Astrocyte (in vitro differentiated cells and primary cell): ENCODE data around the gene FLRT2. TPM values are rescaled to one million over a fixed set of nuclear protein-coding genes. Genes with fewer than 3 reads are reported as not detected.

ENCODE experiments used
- DNase-seq: peaks from one replicate; pipeline ENCODE4 v3.0.0-alpha.2; 2010; ENCODE audit warnings: low read depth
- FAIRE-seq: peaks from 2 replicates; lab custom pipeline; 2011; peaks lifted over from hg19 to GRCh38; lab: Jason Lieb, UNC
- H2AFZ ChIP-seq: 2 replicates; pipeline ENCODE4 v1.6.0; 2012; ENCODE audit warnings: low read depth, low read length, inconsistent platforms
- H3K27ac ChIP-seq: 2 replicates; pipeline ENCODE4 v1.5.1; 2011; ENCODE audit warnings: low read depth, low read length, inconsistent platforms
- H3K27me3 ChIP-seq: 2 replicates; pipeline ENCODE4 v1.6.0; 2011; ENCODE audit warnings: low read length, inconsistent platforms; ENCODE audit not compliant: insufficient read depth
- H3K36me3 ChIP-seq: 2 replicates; pipeline ENCODE4 v1.5.1; 2011; ENCODE audit warnings: low read length, inconsistent platforms; ENCODE audit not compliant: insufficient read depth
- H3K4me1 ChIP-seq: 2 replicates; pipeline ENCODE4 v1.5.1; 2011; ENCODE audit warnings: low read length, inconsistent platforms; ENCODE audit not compliant: insufficient read depth
- H3K4me2 ChIP-seq: 2 replicates; pipeline ENCODE4 v1.6.0; 2012; ENCODE audit warnings: low read length, inconsistent platforms
- H3K4me3 ChIP-seq: 2 replicates; pipeline ENCODE4 v1.5.1; 2011; ENCODE audit warnings: low read depth, mild to moderate bottlenecking, low read length, inconsistent platforms; ENCODE audit not compliant: insufficient read depth
- H3K79me2 ChIP-seq: 2 replicates; pipeline ENCODE4 v1.6.0; 2012; ENCODE audit warnings: mild to moderate bottlenecking, low read length, inconsistent platforms; ENCODE audit not compliant: insufficient read depth
- H3K9ac ChIP-seq: 2 replicates; pipeline ENCODE4 v1.6.0; 2012; ENCODE audit warnings: mild to moderate bottlenecking, low read length, inconsistent platforms
- H3K9me3 ChIP-seq: 2 replicates; pipeline ENCODE4 v1.5.1; 2012; ENCODE audit warnings: low read depth, mild to moderate bottlenecking, low read length, inconsistent platforms; ENCODE audit not compliant: insufficient read depth
- H4K20me1 ChIP-seq: 2 replicates; pipeline ENCODE4 v1.6.0; 2012; ENCODE audit warnings: low read length, inconsistent platforms; ENCODE audit not compliant: insufficient read depth
- H3K27ac Mint-ChIP-seq: one replicate; pipeline ENCODE4 v1.8.0; 2021; ENCODE audit warnings: mild to moderate bottlenecking, mixed read lengths; ENCODE audit not compliant: unreplicated experiment
- H3K27me3 Mint-ChIP-seq: one replicate; pipeline ENCODE4 v1.8.0; 2021; ENCODE audit warnings: low read depth, mixed read lengths; ENCODE audit not compliant: unreplicated experiment
- H3K36me3 Mint-ChIP-seq: one replicate; pipeline ENCODE4 v1.8.0; 2021; ENCODE audit warnings: low read depth, mixed read lengths; ENCODE audit not compliant: unreplicated experiment
- H3K4me1 Mint-ChIP-seq: one replicate; pipeline ENCODE4 v1.8.0; 2021; ENCODE audit warnings: low read depth, mixed read lengths; ENCODE audit not compliant: unreplicated experiment
- H3K4me3 Mint-ChIP-seq: one replicate; pipeline ENCODE4 v1.8.0; 2021; ENCODE audit warnings: mild to moderate bottlenecking, moderate library complexity, mixed read lengths; ENCODE audit not compliant: unreplicated experiment
- H3K9me3 Mint-ChIP-seq: one replicate; pipeline ENCODE4 v1.8.0; 2021; ENCODE audit warnings: mild to moderate bottlenecking, mixed read lengths; ENCODE audit not compliant: unreplicated experiment
- EZH2 ChIP-seq: IDR thresholded peaks from 2 replicates; pipeline ENCODE4 v1.6.1; 2012; ENCODE audit warnings: mild to moderate bottlenecking, low read length, inconsistent platforms; ENCODE audit not compliant: insufficient read depth
- total RNA-seq: library from RNA; stranded (reverse); gene quantifications from 2 replicates; pipeline ENCODE4 v1.2.1, GENCODE V29; 2021
- TF ChIP-seq, protein P1 (sequence below): IDR thresholded peaks from 2 replicates; pipeline ENCODE4 v1.5.1; 2011; ENCODE audit warnings: low read depth, mild to moderate bottlenecking, inconsistent platforms, low read length, moderate library complexity; ENCODE audit not compliant: insufficient read depth

Gene FLRT2
- total RNA-seq, 1 donor from 2014 or later, result 227 TPM

DNA sequence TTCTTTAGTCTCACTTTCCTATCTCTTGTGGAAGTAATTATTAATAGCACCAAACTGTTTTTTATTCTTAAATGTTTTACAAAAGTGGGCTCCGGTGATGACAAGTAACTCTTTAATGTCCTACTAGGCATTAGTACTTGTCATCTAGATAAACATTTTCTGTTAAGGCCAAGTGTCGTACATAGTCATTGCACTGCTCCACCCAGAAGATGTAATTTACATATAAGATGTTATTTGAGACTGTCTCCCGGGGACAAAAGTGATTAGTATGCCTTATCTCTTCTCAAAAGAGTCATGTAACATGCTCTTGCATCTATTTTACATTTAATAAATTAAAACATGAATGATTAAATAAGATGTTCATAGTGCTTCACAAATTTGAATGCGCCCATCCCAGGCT, 88.4 kb downstream of the FLRT2 start:
- no peak for DNase-seq
- Histone ChIP-seq H3K9me3 (no peaks in the 10 kb centered on the region), H3K9ac (no peak overlapping the region), H3K4me3 (no peak overlapping the region), H3K27ac (no peak overlapping the region), H3K4me1 (no peaks in the 10 kb centered on the region), H3K27me3 (no peaks in the 10 kb centered on the region), H3K4me2 (no peak overlapping the region), H3K79me2 (no peaks in the 10 kb centered on the region), H4K20me1 (no peaks in the 10 kb centered on the region), H3K36me3 (no peaks in the 10 kb centered on the region), H2AFZ (no peak overlapping the region)
- Mint-ChIP-seq H3K4me3 (no peak overlapping the region), H3K36me3 (peaks cover 16% of the 10 kb centered on the region), H3K27ac (no peak overlapping the region), H3K27me3 (no peaks in the 10 kb centered on the region), H3K9me3 (no peaks in the 10 kb centered on the region), H3K4me1 (peaks cover 13% of the 10 kb centered on the region)
- TF ChIP-seq EZH2, result no peak
- TF ChIP-seq, protein P1, sequence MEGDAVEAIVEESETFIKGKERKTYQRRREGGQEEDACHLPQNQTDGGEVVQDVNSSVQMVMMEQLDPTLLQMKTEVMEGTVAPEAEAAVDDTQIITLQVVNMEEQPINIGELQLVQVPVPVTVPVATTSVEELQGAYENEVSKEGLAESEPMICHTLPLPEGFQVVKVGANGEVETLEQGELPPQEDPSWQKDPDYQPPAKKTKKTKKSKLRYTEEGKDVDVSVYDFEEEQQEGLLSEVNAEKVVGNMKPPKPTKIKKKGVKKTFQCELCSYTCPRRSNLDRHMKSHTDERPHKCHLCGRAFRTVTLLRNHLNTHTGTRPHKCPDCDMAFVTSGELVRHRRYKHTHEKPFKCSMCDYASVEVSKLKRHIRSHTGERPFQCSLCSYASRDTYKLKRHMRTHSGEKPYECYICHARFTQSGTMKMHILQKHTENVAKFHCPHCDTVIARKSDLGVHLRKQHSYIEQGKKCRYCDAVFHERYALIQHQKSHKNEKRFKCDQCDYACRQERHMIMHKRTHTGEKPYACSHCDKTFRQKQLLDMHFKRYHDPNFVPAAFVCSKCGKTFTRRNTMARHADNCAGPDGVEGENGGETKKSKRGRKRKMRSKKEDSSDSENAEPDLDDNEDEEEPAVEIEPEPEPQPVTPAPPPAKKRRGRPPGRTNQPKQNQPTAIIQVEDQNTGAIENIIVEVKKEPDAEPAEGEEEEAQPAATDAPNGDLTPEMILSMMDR, result no peak
- no peak for FAIRE-seq

DNA sequence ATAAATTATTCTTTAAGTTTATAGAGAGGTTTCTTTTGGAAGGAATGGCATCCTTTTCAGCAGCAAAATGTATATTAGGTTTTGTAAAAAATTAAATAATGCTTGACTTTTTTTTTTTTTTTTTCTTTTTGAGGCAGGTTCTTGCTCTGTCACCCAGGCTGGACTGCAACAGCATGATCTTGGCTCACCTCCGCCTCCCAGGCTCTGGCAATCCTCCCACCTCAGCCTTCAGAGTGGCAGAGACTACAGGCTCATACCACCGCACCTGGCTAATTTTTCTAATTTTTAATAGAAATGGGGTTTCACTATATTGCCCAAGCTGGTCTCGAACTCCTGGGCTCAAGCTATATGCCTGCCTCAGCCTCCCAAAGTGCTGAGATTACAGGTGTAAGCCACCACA, 89.0 kb downstream of the FLRT2 start:
- no peaks in the 10 kb centered on the region for H3K4me1 ChIP-seq
- no peaks in the 10 kb centered on the region for H3K27me3 ChIP-seq
- H3K36me3 ChIP-seq, result no peaks in the 10 kb centered on the region
- Mint-ChIP-seq H3K4me3 (no peak overlapping the region), H3K9me3 (no peaks in the 10 kb centered on the region), H3K27me3 (no peaks in the 10 kb centered on the region), H3K4me1 (peaks cover 13% of the 10 kb centered on the region), H3K36me3 (peaks cover 19% of the 10 kb centered on the region), H3K27ac (no peak overlapping the region)
- no peak overlapping the region for H3K4me3 ChIP-seq
- H4K20me1 ChIP-seq, result no peaks in the 10 kb centered on the region
- no peak for DNase-seq
- no peak overlapping the region for H2AFZ ChIP-seq
- TF ChIP-seq, protein P1, result no peak
- TF ChIP-seq EZH2, result no peak
- no peak for FAIRE-seq
- no peak overlapping the region for H3K27ac ChIP-seq
- no peak overlapping the region for H3K9ac ChIP-seq
- no peak overlapping the region for H3K4me2 ChIP-seq
- no peaks in the 10 kb centered on the region for H3K79me2 ChIP-seq
- H3K9me3 ChIP-seq, result no peaks in the 10 kb centered on the region

DNA sequence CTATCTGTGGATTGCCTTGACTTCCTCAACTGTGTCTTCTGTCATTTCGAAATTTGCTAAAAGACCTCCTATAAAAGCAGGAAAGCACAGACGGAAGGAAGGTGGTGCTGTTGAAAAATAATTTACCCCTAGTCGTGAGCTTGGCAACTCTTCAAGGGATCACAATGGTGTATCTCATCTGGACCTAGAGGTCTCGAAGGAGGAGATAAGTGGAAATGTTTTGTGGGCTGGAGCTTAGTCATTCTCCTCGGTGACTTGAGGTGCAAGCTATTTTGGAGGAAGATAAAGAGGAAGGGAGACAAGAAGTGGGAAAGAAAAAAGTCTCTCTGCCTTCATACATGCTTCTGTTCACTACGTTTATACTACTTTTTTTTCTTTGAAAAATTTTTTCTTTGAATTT, 89.9 kb downstream of the FLRT2 start:
- H3K27me3 Mint-ChIP-seq, result no peaks in the 10 kb centered on the region
- no peaks in the 10 kb centered on the region for H3K9me3 Mint-ChIP-seq
- no peak overlapping the region for H3K27ac ChIP-seq
- H3K4me1 Mint-ChIP-seq, result peaks cover 13% of the 10 kb centered on the region
- H4K20me1 ChIP-seq, result no peaks in the 10 kb centered on the region
- DNase-seq (no peak), FAIRE-seq (no peak)
- H3K27me3 ChIP-seq, result no peaks in the 10 kb centered on the region
- H3K9me3 ChIP-seq, result no peaks in the 10 kb centered on the region
- TF ChIP-seq EZH2, result no peak
- TF ChIP-seq, protein P1, result no peak
- H3K9ac ChIP-seq, result no peak overlapping the region
- H3K4me3 Mint-ChIP-seq, result no peak overlapping the region
- no peak overlapping the region for H3K4me2 ChIP-seq
- H3K4me1 ChIP-seq, result no peaks in the 10 kb centered on the region
- H2AFZ ChIP-seq, result no peak overlapping the region
- H3K27ac Mint-ChIP-seq, result peak overlapping the region; percentile 89
- no peaks in the 10 kb centered on the region for H3K36me3 ChIP-seq
- peaks cover 23% of the 10 kb centered on the region for H3K36me3 Mint-ChIP-seq
- no peaks in the 10 kb centered on the region for H3K79me2 ChIP-seq
- no peak overlapping the region for H3K4me3 ChIP-seq
